ENCODE results near the gene NTM.

DNA sequence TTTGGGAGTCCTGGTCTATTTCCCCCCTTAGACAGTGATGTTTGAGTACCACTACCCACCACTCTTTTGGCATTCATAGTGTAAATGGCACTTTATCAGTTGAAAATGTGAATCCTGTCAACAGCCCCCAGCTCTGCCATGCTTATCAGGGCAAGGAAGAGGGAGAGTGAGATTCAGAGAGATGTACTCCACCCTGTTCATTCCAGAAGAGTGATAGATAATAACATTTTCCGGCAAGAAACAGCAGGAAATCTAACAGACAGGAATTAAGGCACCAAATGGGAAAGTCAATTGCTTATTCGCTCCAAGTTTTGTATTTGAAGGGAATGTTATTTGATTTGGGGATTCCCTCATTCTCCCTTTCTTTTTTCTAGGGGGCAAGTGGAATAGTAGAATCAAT lies 681.9 kb downstream of the NTM start:
- TF ChIP-seq, protein P1, sequence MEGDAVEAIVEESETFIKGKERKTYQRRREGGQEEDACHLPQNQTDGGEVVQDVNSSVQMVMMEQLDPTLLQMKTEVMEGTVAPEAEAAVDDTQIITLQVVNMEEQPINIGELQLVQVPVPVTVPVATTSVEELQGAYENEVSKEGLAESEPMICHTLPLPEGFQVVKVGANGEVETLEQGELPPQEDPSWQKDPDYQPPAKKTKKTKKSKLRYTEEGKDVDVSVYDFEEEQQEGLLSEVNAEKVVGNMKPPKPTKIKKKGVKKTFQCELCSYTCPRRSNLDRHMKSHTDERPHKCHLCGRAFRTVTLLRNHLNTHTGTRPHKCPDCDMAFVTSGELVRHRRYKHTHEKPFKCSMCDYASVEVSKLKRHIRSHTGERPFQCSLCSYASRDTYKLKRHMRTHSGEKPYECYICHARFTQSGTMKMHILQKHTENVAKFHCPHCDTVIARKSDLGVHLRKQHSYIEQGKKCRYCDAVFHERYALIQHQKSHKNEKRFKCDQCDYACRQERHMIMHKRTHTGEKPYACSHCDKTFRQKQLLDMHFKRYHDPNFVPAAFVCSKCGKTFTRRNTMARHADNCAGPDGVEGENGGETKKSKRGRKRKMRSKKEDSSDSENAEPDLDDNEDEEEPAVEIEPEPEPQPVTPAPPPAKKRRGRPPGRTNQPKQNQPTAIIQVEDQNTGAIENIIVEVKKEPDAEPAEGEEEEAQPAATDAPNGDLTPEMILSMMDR (IDR thresholded peaks at IDR 0.05; ENCODE audit: poor library complexity): no peak
- no peak for TF ChIP-seq EZH2phosphoT487 (IDR thresholded peaks at IDR 0.05; ENCODE audit: low read depth, severe bottlenecking, unreplicated experiment)

Measured in hepatocyte (in vitro differentiated cells).